Neural crest cell (in vitro differentiated cells): ENCODE results near the gene OR7A17. TPM values are rescaled to one million over a fixed set of nuclear protein-coding genes. Genes with fewer than 3 reads are reported as not detected.

Source experiments
- DNase-seq: peaks from one replicate; pipeline ENCODE4 v3.0.0; 2021; ENCODE audit warnings: low read depth, mixed read lengths, low spot score
- H3K27ac Mint-ChIP-seq: one replicate; pipeline ENCODE4 v1.8.0; 2021; ENCODE audit warnings: mild to moderate bottlenecking, mixed read lengths; ENCODE audit not compliant: unreplicated experiment
- H3K27me3 Mint-ChIP-seq: 2 replicates; pipeline ENCODE4 v1.8.0; 2021; ENCODE audit warnings: low read depth, mild to moderate bottlenecking, mixed read lengths
- H3K36me3 Mint-ChIP-seq: 2 replicates; pipeline ENCODE4 v1.8.0; 2021; ENCODE audit warnings: low read depth, mild to moderate bottlenecking, mixed read lengths
- H3K4me1 Mint-ChIP-seq: 2 replicates; pipeline ENCODE4 v1.8.0; 2021; ENCODE audit warnings: mixed read lengths
- H3K4me3 Mint-ChIP-seq: one replicate; pipeline ENCODE4 v1.8.0; 2021; ENCODE audit warnings: mild to moderate bottlenecking, mixed read lengths
- H3K9me3 Mint-ChIP-seq: 2 replicates; pipeline ENCODE4 v1.8.0; 2021; ENCODE audit warnings: mixed read lengths
- CTCF ChIP-seq: fragments of 200-600 bp; sonication (generic); conservative IDR thresholded peaks from 2 replicates; pipeline ENCODE4 v1.5.0; 2021; ENCODE audit warnings: antibody characterized with exemption, mild to moderate bottlenecking
- total RNA-seq: library from RNA; stranded (reverse); gene quantifications from 2 replicates; pipeline ENCODE4 v1.2.1, GENCODE V29; 2021

The OR7A17 gene
- total RNA-seq, 1 donor from 2014 or later, result not detected

GRCh38 chr19:14848822-14849221, 37.1 kb downstream of the OR7A17 start, which contains the start of gene OR7A10:
OR7A10 (minus strand) TSS chr19:14848922; CDS start chr19:14841877, 7,045 bp downstream.
- Mint-ChIP-seq H3K9me3 (peaks cover 11% of the 10 kb centered on the region), H3K36me3 (no peaks in the 10 kb centered on the region), H3K27me3 (peaks cover 57% of the 10 kb centered on the region), H3K27ac (no peak within 1 kb of the TSS), H3K4me3 (no peak within 1 kb of the TSS), H3K4me1 (no peaks in the 10 kb centered on the region)
- no peak for DNase-seq
- no peak for TF ChIP-seq CTCF

GRCh38 chr19:14843578-14843977, 42.4 kb downstream of the OR7A17 start:
- Mint-ChIP-seq H3K4me1 (no peaks in the 10 kb centered on the region), H3K27me3 (peaks cover 38% of the 10 kb centered on the region), H3K9me3 (peaks cover 9% of the 10 kb centered on the region)

GRCh38 chr19:14843169-14843568, 42.8 kb downstream of the OR7A17 start:
- Mint-ChIP-seq H3K36me3 (no peaks in the 10 kb centered on the region), H3K4me3 (no peak overlapping the region), H3K4me1 (no peaks in the 10 kb centered on the region), H3K9me3 (peaks cover 9% of the 10 kb centered on the region), H3K27ac (no peak overlapping the region), H3K27me3 (peaks cover 34% of the 10 kb centered on the region)
- no peak for DNase-seq
- TF ChIP-seq CTCF, result no peak

More at GRCh38 chr19:14843578-14843977, 42.4 kb downstream of the OR7A17 start:
- no peak for TF ChIP-seq CTCF
- Mint-ChIP-seq H3K36me3 (no peaks in the 10 kb centered on the region), H3K4me3 (no peak overlapping the region), H3K27ac (no peak overlapping the region)
- DNase-seq, result no peak

GRCh38 chr19:14840206-14840605, 45.7 kb downstream of the OR7A17 start:
- Mint-ChIP-seq H3K27ac (no peak overlapping the region), H3K36me3 (no peaks in the 10 kb centered on the region), H3K4me3 (no peak overlapping the region), H3K4me1 (no peaks in the 10 kb centered on the region), H3K9me3 (peaks cover 7% of the 10 kb centered on the region), H3K27me3 (peaks cover 41% of the 10 kb centered on the region)
- TF ChIP-seq CTCF, result no peak
- no peak for DNase-seq

GRCh38 chr19:14837391-14837790, 48.5 kb downstream of the OR7A17 start:
- peaks cover 4% of the 10 kb centered on the region for H3K9me3 Mint-ChIP-seq
- H3K36me3 Mint-ChIP-seq, result no peaks in the 10 kb centered on the region
- TF ChIP-seq CTCF, result no peak
- DNase-seq, result no peak
- H3K4me3 Mint-ChIP-seq, result no peak overlapping the region
- H3K4me1 Mint-ChIP-seq, result no peaks in the 10 kb centered on the region
- H3K27me3 Mint-ChIP-seq, result peaks cover 30% of the 10 kb centered on the region
- no peak overlapping the region for H3K27ac Mint-ChIP-seq
